Measurements from ENCODE around the gene AKR1C2. TPM values are rescaled to one million over a fixed set of nuclear protein-coding genes. Genes with fewer than 3 reads are reported as not detected.
"Not testable (repeated sequence)": the region's sequence is repeated elsewhere in the genome, so short reads cannot be mapped to it uniquely, and the experiment has no call there.

AKR1C2 gene
- polyA plus RNA-seq (ENCODE audit: insufficient read length): 8.5 TPM
- long read RNA-seq, donor 1, partial matches to known transcripts: 81 of 85 reads
- long read RNA-seq, donor 1, other reads (novel, unspliced or antisense): 0 of 85 reads
- long read RNA-seq, donor 2, partial matches to known transcripts: 0 of 2 reads
- long read RNA-seq, donor 2, other reads (novel, unspliced or antisense): 0 of 2 reads
- long read RNA-seq, donor 3, partial matches to known transcripts: 44 of 46 reads
- long read RNA-seq, donor 3, other reads (novel, unspliced or antisense): 0 of 46 reads
- long read RNA-seq, donor 4, partial matches to known transcripts: 33 of 34 reads
- long read RNA-seq, donor 4, other reads (novel, unspliced or antisense): 0 of 34 reads
- long read RNA-seq, donor 5, partial matches to known transcripts: 117 of 119 reads
- long read RNA-seq, donor 5, other reads (novel, unspliced or antisense): 0 of 119 reads
- long read RNA-seq, donor 6, partial matches to known transcripts: 14 of 18 reads
- long read RNA-seq, donor 6, other reads (novel, unspliced or antisense): 0 of 18 reads
- long read RNA-seq, donor 7, partial matches to known transcripts: 0 of 1 reads
- long read RNA-seq, donor 7, other reads (novel, unspliced or antisense): 0 of 1 reads
- long read RNA-seq, donor 8, partial matches to known transcripts: 0 of 1 reads
- long read RNA-seq, donor 8, other reads (novel, unspliced or antisense): 0 of 1 reads

DNA sequence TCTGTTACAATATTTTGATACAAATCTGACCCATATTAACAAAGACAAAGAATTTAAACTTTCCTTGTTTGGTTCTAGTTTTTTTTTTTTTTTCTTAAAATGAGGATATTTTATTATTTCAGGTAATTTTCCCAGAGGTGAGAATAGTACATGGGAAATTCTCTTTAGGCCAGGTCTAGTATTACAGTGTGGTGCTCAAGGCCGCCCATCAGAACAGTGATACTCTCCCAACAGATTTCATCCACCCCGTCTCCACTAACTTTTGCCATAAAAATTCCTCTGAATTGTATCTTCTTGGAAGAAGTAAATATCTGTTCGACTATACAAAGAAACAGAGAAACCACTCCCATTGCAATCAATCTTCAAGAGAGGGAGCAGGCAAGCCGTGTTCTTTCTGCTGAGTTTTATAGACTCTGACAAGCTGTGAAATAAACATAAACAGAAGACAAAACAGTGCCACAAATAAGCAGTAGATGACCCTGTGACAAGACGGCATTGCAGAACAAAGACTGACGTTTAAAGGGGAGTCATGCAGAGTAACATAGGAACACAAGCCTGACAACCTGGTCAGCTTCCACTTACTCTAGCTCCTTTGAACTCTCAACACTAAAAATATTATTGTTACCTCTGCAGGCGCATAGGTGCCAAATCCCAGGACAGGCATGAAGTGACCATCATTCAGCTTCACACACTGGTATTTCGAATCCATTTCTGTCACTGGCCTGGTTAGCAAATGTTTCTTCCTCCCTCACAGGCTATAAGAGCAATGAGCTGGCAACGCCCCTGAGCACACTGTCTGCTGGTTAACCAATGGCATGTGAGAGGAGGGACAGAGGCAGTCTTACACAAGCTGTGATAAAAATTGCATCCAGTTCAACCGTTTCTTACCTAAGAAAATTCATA is at the start of gene AKR1C2:
AKR1C2 (minus strand) TSS at position 731 of the 903 bp plus-strand sequence; CDS start at position 709, 22 bp downstream.
- DNase-seq: not testable (repeated sequence)

DNA sequence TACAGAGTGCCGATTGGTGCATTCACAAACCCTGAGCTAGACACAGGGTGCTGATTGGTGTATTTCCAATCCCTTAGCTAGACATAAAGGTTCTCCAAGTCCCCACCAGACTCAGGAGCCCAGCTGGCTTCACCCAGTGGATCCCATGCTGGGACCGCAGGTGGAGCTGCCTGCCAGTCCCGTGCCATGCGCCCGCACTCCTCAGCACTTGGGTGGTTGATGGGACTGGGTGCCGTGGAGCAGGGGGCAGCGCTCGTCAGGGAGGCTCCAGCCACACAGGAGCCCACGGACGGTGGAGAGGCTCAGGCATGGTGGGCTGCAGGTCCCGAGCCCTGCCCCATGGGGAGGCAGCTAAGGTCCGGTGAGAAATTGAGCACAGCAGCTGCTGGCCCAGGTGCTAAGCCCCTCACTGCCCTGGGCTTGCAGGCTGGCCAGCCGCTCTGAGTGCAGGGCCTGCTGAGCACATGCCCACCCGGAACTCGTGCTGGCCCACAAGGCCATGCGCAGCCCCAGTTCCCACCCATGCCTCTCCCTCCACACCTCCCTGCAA is 49.4 kb upstream of the AKR1C2 start:
- not testable (repeated sequence) for DNase-seq

DNA sequence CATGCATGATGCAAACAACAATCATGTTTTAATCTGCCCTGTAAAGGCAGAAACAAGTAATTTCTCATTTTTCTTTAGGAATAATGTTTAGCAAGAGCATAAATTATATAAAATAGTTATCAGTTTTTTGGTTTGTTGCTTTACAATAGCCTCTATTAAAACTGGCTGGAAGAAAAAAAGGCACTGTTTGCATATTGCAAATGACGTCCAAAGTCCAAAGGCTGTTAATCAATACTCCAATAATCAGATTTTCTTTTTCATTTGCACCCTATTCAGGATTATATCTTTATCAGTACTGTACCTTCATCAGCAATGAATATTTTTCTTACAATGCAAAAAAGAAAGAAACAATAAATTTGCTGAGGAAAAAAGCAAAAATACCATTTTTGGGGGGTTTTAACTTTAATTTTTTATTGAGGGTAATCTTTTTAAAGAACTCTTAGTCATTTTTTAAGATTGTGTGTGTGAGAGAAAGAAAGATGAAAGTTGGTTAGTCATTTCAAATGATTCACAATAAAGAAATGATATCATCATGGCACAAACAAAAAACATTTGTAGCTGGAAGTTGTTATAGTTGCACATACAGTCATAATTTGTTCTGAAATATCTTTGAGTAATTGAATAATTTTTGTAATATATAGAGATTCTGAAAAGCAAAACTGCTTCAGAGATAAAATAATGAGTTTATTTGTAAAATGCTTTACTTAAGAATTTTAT is 44.4 kb upstream of the AKR1C2 start:
- DNase-seq: no peak

DNA sequence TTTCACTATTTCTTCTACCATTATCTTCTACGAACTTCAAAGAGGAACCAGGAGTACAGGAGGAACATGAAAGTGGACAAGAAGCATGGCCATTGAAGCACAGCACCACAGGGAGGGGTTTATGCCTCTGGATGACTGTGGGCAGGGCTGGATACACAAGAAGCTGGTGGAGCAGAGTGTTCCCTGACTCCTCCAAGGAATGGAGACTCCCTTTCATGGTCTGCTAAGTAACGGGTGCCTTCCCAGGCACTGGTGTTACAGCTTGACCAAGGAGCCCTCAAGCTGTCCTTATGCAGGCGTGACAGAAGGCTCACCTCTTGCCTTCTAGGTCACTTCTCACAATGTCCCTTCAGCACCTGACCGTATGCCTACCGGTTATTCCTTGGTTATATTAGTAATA is 43.4 kb upstream of the AKR1C2 start:
- not testable (repeated sequence) for DNase-seq

DNA sequence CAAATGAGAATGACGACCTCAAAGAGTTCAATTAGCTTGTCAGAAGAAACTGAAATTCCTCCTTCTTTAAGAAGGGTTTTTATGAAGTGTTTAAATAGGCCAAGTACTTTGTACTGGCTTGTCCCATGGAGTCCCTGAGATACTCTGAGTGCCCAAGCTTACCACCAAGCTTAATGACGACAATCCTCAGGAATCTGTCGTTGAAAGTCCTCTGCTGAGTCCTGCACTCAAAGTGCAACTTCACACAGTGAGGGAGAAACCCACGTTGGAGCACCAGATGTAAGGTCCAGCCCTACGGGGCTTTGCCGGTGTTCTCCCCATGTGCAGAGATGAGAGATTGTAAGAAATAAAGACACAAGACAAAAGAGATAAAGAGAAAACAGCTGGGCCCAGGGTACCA is 42.8 kb upstream of the AKR1C2 start:
- no peak for DNase-seq

DNA sequence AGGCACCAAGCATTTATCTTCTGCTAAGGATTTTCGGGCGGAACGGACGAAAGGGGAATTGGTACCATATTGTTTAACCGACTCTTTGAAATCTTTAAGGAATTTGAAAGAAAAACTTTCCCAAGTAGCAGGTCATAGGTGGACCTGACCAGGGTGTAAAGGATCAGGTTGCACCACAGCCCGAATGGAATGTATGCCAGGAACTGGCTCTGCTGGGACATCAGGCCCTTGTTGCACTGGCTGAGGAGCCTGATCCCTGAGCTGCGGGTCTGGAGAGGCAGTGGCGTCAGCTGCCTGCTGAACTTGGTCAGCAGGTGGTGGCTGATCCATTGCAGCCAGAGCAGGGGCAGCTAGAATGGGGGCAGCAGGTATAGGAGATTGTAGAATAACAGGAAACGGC is 41.4 kb upstream of the AKR1C2 start:
- DNase-seq: no peak

DNA sequence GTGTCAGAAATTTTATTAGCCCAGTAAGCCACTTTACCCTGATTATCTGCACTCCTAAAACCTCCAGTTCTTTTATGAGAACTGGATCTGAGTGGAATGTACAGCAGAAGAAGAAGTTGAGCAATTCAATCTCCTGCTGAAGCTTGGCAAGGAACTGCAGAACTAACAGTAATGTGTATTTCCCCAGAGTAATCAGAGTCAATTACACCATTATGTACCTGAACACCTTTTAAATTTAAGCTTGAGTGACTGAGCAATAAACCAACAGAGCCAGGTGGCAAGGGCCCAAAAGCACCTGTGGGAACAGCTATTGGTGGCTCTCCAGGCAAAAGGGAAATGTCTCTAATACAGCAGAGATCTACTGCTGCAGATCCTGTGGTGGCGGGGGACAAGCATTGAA is 40.1 kb upstream of the AKR1C2 start:
- DNase-seq: no peak

DNA sequence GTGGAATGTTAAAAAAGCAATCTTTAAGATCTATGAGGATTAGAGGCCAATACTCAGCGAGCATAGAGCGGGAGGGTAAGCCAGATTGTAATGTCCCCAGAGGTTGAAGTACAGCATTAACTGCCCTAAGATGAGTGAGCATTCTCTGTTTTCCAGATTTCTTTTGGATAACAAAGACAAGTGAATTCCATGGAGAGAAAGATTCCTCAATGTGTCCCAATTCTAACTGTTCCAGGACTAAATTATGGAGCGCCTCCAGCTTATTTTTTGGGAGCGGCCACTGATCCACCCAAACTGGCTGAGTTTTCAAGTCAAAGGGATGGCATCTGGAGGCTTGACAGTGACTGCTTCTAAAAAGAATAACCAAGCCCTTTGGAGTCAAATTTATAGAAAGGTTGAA is 39.3 kb upstream of the AKR1C2 start:
- DNase-seq: no peak

DNA sequence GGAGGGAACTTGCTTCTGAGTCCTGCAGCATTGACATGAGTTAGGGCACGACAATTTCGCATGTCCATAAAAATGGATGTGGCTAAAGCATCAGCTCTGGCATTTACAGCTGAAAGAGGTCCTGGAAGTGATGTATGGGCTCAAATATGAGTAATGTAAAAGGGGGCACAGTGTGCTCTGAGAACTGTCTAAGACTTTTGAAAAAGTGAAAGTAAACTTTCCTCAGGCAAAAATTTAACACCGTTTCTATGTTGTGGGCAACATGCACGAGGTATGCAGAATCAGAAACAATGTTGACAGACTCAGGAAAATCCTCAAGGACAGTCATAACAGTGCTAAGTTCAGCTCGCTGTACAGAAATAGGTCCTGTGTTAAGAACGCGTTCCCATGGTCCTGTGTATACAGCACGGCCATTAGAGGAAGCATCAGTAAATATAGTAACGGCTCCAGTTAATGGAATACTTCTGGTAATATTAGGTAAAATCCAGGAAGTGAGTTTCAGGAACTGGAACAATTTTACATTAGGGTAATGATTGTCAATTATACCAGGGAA is 37.9 kb upstream of the AKR1C2 start:
- DNase-seq: no peak

DNA sequence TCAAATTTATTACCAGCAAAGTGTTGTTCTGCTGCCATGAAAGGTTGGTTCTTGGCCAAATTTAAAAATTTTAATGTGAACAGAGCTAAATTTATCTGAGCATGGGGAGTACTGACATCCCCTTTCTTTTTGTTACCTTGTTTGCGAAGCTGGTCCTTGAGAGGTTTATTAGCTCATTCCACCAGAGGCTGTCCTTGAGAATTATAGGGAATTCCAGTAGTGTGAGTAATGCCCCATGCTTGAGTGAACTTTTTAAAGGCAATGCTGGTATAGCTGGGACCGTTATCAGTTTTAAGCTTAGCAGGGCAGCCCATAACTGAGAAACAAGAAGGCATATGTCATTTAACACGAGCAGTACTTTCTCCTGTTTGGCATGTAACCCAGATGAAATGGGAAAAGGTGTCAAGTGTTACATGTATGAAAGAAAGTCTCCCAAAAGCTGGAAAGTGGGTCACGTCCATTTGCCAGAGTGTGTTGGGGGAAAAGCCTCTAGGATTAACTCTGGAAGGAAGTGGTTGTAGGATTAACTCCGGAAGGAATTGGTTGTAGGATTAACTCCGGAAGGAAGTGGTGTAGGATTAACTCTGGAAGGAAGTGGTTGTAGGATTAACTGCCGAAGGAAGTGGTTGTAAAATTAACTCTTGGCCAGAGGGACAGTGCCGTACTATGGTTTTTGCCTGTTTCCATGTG is 37.3 kb upstream of the AKR1C2 start:
- DNase-seq: no peak

DNA sequence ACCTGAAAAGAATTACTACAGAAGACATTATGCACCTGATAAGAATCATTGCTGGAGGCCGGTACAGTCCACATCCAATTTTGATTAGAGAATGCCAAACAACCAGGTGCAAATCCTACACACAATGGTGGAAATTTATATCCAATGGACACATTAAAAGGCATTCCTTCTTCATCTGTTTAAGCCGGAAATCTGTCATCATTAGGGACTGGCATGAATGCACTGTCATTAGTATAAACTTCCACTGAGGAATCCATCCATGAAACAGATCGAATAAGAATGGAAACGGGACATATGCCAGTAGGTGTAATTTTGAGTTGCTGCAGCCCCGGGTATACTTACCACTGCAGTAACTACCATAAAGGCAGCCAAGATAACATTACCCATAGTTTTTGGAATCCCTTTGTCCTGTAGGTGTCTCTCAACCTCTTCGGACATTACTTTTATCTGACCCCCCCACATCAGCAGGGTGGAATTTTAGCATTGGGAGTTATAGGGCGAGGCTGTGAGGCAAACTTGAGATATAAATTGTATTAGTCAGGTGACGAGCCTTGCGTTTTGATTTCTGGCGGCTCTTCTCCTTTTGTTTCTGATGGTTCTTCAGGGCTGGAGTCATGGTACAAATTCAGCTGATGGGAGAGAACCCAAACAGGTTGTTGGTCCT is 36.5 kb upstream of the AKR1C2 start:
- DNase-seq: no peak

DNA sequence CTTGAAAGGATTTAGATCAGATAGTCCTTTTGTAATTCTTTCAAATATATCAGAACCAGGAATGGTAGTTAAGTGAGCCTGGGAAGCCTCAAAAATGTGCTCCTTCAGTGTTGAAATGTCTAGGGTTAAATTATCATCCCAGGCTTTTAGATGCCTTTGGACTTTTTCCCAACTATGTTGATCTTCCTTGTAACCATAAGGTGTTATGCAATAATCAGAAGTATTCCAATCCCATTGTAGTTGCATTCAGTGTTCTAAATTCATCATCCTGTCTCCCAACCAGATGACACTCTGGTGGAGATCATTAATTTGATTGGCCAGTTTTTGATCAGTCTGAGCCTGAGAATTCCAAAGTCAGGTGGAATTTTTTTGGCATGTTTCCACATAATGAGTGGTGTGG is 35.1 kb upstream of the AKR1C2 start:
- no peak for DNase-seq

DNA sequence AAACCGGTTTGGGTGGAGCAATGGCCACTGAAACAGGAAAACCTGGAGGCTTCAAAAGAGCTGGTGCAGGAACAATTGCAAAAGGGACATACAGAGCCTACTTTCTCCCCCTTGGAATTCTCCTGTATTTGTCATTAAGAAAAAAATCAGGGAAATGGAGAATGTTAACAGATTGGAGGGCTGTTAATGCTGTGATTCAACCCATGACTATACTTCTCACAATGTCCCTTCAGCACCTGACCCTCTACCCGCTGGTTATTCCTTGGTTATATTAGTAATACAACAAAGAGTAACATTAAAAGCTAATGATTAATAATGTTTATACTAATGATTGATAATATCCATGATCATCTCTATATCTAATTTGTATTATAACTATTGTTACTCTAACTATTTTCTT is 34.4 kb upstream of the AKR1C2 start:
- DNase-seq: no peak

DNA sequence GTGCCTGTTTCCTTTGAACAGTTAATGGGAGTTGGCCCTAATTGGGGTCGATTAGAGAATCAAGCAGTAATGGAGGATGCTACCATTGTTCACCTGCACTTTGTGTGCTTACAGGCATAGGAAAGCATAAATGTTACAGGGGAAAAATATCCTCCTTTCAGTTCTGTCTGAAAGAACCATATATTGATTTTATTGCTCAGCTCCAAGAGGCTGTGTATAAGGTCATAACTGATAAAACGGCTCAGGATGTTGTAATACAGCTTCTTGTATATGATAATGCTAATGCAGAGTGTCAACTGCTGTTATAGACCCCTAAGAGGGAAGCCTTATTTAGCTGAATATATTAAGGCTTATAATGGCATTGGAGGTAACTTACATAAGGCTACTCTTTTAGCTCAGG is 32.9 kb upstream of the AKR1C2 start:
- DNase-seq: no peak

DNA sequence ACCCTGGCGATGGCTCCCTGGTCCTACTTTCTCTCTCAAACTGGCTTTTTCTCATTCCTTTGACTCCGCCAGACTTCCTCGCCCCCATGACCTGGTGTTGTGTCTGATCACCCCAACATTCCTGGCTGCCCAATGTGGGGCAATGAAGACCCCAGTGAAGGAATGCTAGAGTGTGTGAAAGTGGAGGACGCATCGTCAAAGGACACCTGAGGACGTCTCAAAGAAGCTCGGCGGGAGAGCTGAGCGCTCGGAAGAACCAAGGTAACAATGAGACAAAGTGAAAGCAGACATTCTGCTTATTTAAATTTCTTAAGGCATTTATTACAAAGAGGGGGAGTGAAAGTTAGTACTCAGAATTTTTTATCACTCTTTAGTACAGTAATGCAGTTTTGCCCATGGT is 31.7 kb upstream of the AKR1C2 start:
- no peak for DNase-seq

DNA sequence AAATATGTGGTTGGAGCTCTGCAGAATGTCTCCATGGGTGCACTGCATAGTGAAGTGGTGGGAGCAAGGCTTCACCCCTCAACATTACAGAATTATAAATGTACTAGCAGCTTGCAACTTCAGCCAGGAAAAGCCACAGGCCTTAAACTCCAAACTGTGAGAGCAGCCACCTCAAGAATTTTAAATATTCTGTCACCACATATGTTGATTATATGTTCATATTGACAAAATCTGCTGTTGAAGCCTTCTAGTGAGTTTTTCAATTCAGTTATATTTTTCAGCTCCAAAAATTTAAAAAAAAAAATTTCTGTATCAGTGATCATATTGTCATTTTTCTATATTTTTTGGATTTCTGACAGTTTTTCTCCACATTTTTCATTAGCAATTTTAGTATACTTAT is 30.9 kb upstream of the AKR1C2 start:
- no peak for DNase-seq

DNA sequence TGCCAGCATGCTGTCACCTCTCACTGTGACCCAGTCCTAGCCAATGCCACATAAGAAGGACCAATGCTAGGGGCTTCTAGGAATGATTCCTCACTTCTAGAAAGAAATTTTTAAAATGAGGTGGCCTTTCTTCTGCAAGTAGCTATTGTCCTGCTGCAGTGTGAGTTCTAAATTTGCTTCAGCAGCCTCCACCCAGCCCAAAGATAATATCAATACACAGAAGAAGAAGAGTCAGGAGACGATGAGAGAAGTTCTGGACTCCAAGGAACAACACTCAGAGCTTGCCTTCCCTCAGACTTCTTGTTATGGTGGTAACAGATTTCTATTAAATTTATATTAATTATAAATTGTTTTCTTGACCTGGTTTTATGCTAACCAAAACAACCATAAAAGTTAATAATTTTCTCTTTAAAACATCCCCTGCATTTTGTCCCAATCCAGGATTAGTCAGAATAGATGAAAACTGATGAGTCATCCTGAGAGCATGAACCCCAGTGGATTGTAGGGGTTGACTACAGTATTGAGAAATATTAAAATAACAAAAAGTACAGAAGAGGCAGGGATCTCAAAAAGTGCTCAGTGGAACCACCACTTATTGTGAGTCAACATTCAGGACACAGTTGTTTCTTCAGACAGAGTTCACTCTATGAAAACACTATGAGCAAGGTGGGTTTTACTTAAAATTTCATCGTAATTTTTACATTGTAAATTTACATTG is 29.6 kb upstream of the AKR1C2 start:
- DNase-seq: no peak

DNA sequence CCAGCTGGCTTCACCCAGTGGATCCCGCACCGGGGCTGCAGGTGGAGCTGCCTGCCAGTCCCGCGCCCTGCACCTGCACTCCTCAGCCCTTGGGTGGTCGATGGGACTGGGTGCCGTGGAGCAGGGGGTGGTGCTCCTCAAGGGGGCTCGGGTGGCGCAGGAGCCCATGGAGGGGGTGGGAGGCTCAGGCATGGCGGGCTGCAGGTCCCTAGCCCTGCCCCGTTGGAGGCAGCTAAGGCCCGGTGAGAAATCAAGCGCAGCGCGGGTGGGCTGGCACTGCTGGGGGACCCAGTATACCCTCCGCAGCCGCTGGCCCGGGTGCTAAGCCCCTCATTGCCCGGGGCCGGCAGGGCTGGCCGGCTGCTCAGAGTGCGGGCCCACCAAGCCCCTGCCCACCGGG is 28.8 kb upstream of the AKR1C2 start:
- DNase-seq: not testable (repeated sequence)

DNA sequence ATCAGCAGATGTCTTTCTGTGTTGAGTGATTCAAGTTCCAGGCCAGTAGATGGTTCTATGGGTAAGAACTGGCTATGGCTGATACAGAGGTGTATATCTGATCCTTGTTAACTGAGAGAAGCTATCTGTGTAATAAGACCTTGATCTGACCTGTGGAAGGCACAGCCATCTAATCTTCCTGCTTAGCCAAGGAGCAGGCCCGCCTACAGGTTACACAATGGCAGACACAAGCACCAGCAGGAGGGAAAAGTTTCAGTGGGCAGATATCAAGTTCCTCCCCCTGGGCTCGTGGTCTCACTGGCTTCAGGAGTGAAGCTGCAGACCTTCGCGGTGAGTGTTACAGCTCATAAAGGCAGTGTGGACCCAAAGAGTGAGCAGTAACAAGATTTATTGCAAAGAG is 27.9 kb upstream of the AKR1C2 start:
- DNase-seq: not testable (repeated sequence)
